ENCODE results near the gene NINJ2. TPM values are rescaled to one million over a fixed set of nuclear protein-coding genes. Genes with fewer than 3 reads are reported as not detected.
"Not testable (repeated sequence)": the region's sequence is repeated elsewhere in the genome, so short reads cannot be mapped to it uniquely, and the experiment has no call there.

The NINJ2 gene
- total RNA-seq, 4 donors from 2014 or later = 7.6 to 20.9 (median 12.6) TPM

DNA sequence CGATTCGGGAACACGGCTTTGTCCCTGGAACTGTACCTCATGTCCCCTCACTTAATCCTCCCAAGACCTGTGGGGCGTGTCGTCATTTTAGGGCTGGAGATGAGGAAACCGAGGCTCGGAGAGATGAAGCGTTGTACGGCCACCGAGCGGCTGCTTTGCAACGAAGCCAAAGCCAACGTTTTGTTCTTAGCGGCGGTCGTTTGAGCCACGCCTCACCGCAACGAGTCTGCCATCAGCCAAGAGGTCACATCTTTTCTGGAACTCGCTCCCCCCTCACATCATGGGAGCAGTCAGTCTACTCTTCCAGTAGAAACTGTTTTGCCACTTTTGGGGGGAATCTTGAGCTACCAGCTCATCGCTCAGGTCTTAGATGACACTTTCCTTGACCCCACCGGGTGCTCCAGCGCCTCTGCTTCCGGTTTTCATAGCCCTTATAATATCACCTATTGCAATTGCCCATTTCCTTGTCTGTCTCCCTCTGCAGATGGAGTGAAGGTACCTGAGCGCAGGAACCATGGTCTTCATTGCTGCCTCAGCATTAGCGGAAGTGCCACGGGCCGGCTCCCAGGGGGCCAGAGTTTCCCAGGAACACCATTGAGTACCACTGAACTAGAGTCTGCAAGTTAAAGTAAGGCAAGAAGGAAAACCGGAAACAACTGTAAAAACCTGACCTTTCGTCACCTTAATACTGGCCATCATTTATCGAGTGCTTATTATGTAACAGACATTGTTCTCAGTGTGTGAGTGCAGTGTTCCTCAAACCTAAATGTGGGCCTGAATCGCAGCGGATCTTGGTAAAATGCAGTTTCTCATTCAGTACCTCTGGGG, 19.6 kb downstream of the NINJ2 start:
- Histone ChIP-seq H3K4me1 (peaks cover 81% of the 10 kb centered on the region), H3K9me3 (no peaks in the 10 kb centered on the region), H3K36me3 (no peaks in the 10 kb centered on the region), H3K4me3 (peak overlapping the region; percentile 71), H3K27ac (peak overlapping the region; percentile 97), H3K27me3 (no peaks in the 10 kb centered on the region)
- TF ChIP-seq POLR2A (IDR thresholded peaks at IDR 0.05) (no peak), EP300 (IDR thresholded peaks at IDR 0.05) (no peak), POLR2AphosphoS5 (IDR thresholded peaks at IDR 0.05) (no peak)
- TF ChIP-seq, protein P1, sequence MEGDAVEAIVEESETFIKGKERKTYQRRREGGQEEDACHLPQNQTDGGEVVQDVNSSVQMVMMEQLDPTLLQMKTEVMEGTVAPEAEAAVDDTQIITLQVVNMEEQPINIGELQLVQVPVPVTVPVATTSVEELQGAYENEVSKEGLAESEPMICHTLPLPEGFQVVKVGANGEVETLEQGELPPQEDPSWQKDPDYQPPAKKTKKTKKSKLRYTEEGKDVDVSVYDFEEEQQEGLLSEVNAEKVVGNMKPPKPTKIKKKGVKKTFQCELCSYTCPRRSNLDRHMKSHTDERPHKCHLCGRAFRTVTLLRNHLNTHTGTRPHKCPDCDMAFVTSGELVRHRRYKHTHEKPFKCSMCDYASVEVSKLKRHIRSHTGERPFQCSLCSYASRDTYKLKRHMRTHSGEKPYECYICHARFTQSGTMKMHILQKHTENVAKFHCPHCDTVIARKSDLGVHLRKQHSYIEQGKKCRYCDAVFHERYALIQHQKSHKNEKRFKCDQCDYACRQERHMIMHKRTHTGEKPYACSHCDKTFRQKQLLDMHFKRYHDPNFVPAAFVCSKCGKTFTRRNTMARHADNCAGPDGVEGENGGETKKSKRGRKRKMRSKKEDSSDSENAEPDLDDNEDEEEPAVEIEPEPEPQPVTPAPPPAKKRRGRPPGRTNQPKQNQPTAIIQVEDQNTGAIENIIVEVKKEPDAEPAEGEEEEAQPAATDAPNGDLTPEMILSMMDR (IDR thresholded peaks at IDR 0.05) = no peak
- DNase-seq (ENCODE audit: low spot score in 2 of 2) = peak; percentile 61 to 86
- WGBS = 38% methylated on average over 32 of the region's 33 CpGs

DNA sequence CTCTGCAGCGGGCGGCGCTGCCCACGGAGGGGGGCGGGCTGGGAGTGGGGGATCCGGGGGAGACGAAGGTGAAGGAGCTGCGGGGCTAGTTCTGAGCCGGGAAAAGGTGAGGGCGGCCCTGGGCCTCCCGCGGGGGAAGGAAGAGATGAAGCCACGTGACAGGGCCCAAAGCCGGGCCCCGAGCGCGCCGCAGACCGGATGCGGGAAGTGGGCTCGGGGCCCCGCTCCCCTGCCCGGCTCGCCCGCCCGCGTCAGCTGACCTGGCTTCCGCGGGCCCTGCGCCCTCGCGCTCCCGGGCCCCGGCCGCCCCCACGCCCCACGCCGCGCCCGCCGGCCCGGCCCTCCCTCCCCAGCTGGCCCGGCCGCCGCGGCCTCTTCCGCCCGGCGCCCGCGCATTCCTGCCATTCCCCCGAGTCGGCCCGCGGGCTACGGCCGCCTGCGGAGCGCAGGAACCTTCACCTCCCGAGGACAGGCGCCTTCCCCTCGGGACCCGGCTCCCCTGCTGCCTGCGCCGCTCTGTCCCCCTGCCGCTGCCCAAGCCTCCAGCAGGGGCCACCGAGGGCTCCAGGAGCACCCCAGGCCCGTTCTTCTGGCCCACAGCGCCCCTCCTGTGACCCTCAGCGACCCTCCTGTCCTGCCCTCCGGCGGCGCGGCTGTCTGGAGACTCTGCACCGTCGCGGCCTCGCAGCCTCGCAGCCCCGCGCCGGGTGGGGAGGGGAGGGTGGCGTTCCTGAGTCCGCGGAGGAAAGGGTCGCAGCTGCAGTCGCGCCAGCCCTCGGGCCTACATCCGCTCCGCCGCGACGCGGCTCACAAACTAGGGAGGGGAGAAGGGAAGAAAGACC, 20.4 kb downstream of the NINJ2 start:
- Histone ChIP-seq H3K4me3 (peak overlapping the region; percentile 71), H3K4me1 (peaks cover 89% of the 10 kb centered on the region), H3K27ac (peak overlapping the region; percentile 97), H3K36me3 (no peaks in the 10 kb centered on the region), H3K27me3 (no peaks in the 10 kb centered on the region), H3K9me3 (no peaks in the 10 kb centered on the region)
- no peak for TF ChIP-seq EP300 (IDR thresholded peaks at IDR 0.05)
- peak in 1 of 2 donors; percentile 35 for TF ChIP-seq POLR2A (IDR thresholded peaks at IDR 0.05)
- TF ChIP-seq POLR2AphosphoS5 (IDR thresholded peaks at IDR 0.05) = peak in 1 of 3 donors; percentile 43
- TF ChIP-seq, protein P1 (IDR thresholded peaks at IDR 0.05) = peak; percentile 8 to 41
- DNase-seq (ENCODE audit: low spot score in 2 of 2) = peak; percentile 82 to 85
- WGBS = 2% methylated on average over 51 of the region's 95 CpGs

DNA sequence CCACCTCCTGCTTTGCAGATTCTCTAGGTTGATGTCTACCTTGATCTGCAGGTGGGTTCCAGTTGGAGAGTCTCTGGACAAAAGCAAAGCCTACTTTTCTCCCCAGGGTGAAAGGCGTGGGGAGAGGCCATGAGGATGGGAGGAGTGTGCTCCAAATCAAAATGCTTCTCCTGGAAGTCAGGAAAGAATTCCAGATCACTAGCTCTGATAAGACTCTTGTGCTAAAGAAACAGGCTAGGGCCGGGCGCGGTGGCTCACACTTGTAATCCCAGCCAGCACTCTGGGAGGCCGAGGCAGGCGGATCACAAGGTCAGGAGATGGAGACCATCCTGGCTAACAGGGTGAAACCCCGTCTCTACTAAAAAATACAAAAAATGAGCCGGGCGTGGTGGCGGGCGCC, 21.9 kb downstream of the NINJ2 start:
- DNase-seq (ENCODE audit: low spot score in 2 of 2) = peak in 1 of 2 donors; percentile 56
- not testable (repeated sequence) for H3K36me3 ChIP-seq, H3K4me3 ChIP-seq, H3K27me3 ChIP-seq, H3K9me3 ChIP-seq
- Histone ChIP-seq H3K27ac (peak overlapping the region; percentile 75), H3K4me1 (peaks cover 86% of the 10 kb centered on the region)
- WGBS = 94% methylated on average over 11 of the region's 11 CpGs

DNA sequence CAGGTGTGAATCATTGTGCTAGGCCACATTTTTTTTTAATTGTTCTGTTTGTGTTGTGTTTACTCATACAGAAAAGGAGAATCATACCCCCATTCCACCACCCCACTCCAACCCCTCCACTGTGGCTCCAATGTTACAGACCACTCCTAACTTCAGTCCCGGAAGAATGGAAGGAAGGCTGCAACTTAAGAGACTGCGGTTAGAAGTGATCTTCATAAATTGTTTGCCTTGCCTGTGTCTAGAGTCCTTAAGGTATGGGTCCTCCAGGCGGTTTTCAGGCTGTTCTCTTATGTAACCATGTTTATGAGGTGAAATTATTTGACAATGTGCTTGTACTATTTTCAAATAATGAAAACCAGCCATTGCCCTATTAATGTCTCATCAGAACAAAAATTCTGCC, 22.5 kb downstream of the NINJ2 start:
- Histone ChIP-seq H3K36me3 (no peaks in the 10 kb centered on the region), H3K9me3 (no peaks in the 10 kb centered on the region), H3K27ac (peak overlapping the region; percentile 75), H3K27me3 (no peaks in the 10 kb centered on the region), H3K4me3 (no peak overlapping the region), H3K4me1 (peaks cover 80% of the 10 kb centered on the region)
- peak in 1 of 2 donors; percentile 6 for DNase-seq (ENCODE audit: low spot score in 2 of 2)
- TF ChIP-seq EP300 (IDR thresholded peaks at IDR 0.05) (no peak), POLR2A (IDR thresholded peaks at IDR 0.05) (no peak), POLR2AphosphoS5 (IDR thresholded peaks at IDR 0.05) (no peak)
- TF ChIP-seq, protein P1 (IDR thresholded peaks at IDR 0.05) = no peak
- 90% methylated on average over 3 of the region's 3 CpGs for WGBS

DNA sequence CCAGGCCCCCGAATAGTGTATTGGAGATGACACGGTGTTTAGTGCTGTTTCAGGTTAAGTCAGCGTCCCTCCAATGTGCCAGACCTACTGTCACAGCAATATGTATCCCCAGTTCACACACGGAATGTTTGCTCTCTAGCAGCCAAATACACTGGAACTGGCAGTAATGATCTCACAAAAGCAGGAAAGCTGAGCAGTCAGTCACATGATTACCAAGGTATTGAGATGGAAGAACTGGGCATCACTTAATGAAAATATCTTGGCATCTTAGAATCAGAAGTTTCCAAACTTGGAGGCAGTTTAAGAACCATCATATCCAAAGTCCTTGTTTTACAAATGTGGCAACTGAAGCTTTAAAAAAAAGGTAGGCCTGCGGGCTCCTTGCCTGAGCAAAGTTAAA, 23.3 kb downstream of the NINJ2 start:
- Histone ChIP-seq H3K27me3 (no peaks in the 10 kb centered on the region), H3K36me3 (no peaks in the 10 kb centered on the region), H3K9me3 (no peaks in the 10 kb centered on the region), H3K4me1 (peaks cover 72% of the 10 kb centered on the region), H3K27ac (peak overlapping the region; percentile 75), H3K4me3 (no peak overlapping the region)
- peak in 1 of 2 donors; percentile 50 for DNase-seq (ENCODE audit: low spot score in 2 of 2)
- 69% methylated on average over 5 of the region's 5 CpGs for WGBS
- TF ChIP-seq POLR2AphosphoS5 (IDR thresholded peaks at IDR 0.05) (no peak), POLR2A (IDR thresholded peaks at IDR 0.05) (no peak), EP300 (IDR thresholded peaks at IDR 0.05) (no peak)
- TF ChIP-seq, protein P1 (IDR thresholded peaks at IDR 0.05) = no peak
